Fibroblast of lung (primary cell): Measurements from ENCODE around the gene PLPP7. TPM values are rescaled to one million over a fixed set of nuclear protein-coding genes. Genes with fewer than 3 reads are reported as not detected.

ENCODE experiments used
- DNase-seq, 2 donors: peaks; one replicate each; pipeline versions ENCODE4 v3.0.0 to v3.0.0-alpha.2; 2010; ENCODE audit warnings: low read depth in 2 of 2
- H2AFZ ChIP-seq: 2 replicates; pipeline ENCODE4 v1.5.1; 2012; ENCODE audit warnings: low read length, control low read depth, inconsistent platforms
- H3K27ac ChIP-seq: 2 replicates; pipeline ENCODE4 v1.5.1; 2011; ENCODE audit warnings: low read length, control low read depth; ENCODE audit not compliant: insufficient read depth
- H3K27me3 ChIP-seq: 2 replicates; pipeline ENCODE4 v1.5.1; 2011; ENCODE audit warnings: mild to moderate bottlenecking, low read length; ENCODE audit not compliant: control insufficient read depth, insufficient read depth
- H3K36me3 ChIP-seq: 2 replicates; pipeline ENCODE4 v1.5.1; 2011; ENCODE audit warnings: low read length; ENCODE audit not compliant: control insufficient read depth, insufficient read depth
- H3K4me1 ChIP-seq: 2 replicates; pipeline ENCODE4 v1.5.1; 2011; ENCODE audit warnings: low read length; ENCODE audit not compliant: control insufficient read depth, insufficient read depth; ENCODE audit errors: extremely low read depth
- H3K4me2 ChIP-seq: 2 replicates; pipeline ENCODE4 v1.5.1; 2011; ENCODE audit warnings: low read length, control low read depth; ENCODE audit not compliant: insufficient read depth; ENCODE audit errors: extremely low read depth
- H3K4me3 ChIP-seq, 4 experiments: fragments of 200-600 bp in 1 of 4; sonication (generic) in 1 of 4; replicated peaks in 1 of 4; 2 replicates each; pipeline ENCODE4 v1.5.1; 2011 to 2016; ENCODE audit warnings: low read length in 4 of 4, low read depth in 3 of 4, mild to moderate bottlenecking in 3 of 4, control low read depth in 2 of 4, inconsistent platforms in 1 of 4, mixed read lengths in 1 of 4; ENCODE audit not compliant: insufficient read depth in 1 of 4; ENCODE audit errors: control extremely low read depth in 1 of 4
- H3K79me2 ChIP-seq: 2 replicates; pipeline ENCODE4 v1.5.1; 2012; ENCODE audit warnings: mild to moderate bottlenecking, low read length, inconsistent platforms; ENCODE audit not compliant: control insufficient read depth, insufficient read depth
- H3K9ac ChIP-seq: 2 replicates; pipeline ENCODE4 v1.5.1; 2011; ENCODE audit warnings: mild to moderate bottlenecking, low read length, control low read depth; ENCODE audit not compliant: insufficient read depth
- H3K9me3 ChIP-seq: 2 replicates; pipeline ENCODE4 v1.5.1; 2012; ENCODE audit warnings: low read depth, low read length; ENCODE audit not compliant: control insufficient read depth, insufficient read depth
- H4K20me1 ChIP-seq: 2 replicates; pipeline ENCODE4 v1.5.1; 2011; ENCODE audit warnings: low read length; ENCODE audit not compliant: control insufficient read depth, insufficient read depth; ENCODE audit errors: extremely low read depth
- CTCF ChIP-seq, 2 donors: IDR thresholded peaks in 1 of 2; conservative IDR thresholded peaks in 1 of 2; 1 replicate in 1 of 2; 2 replicates in 1 of 2; pipeline ENCODE4 v1.5.1; 2011 to 2012; ENCODE audit warnings: low read length in 2 of 2, control low read depth in 1 of 2, inconsistent platforms in 1 of 2, low read depth in 1 of 2, mild to moderate bottlenecking in 1 of 2
- EZH2 ChIP-seq: IDR thresholded peaks from 2 replicates; pipeline ENCODE4 v1.5.1; 2012; ENCODE audit warnings: low read length, control low read depth, mild to moderate bottlenecking; ENCODE audit errors: missing control alignments
- polyA plus RNA-seq, 2 donors: library from polyadenylated mRNA; depleted of rRNA in 1 of 2; stranded (reverse) in 1 of 2; unstranded in 1 of 2; fragments of >200 nt; gene quantifications; 2 replicates each; pipeline ENCODE4 v1.2.1, GENCODE V29; 2011 to 2012; ENCODE audit warnings: missing spikeins in 1 of 2
- total RNA-seq: library from RNA; depleted of rRNA; stranded (reverse); fragments of >200 nt; gene quantifications from 2 replicates; pipeline ENCODE4 v1.2.1, GENCODE V29; 2014

PLPP7 gene
- total and polyA plus RNA-seq, 2 donors (not counting 1 experiment from before 2014, with no cell fraction given): 3.0 to 9.4 TPM

- Histone ChIP-seq H3K4me1 (peaks cover 3% of the 10 kb centered on the region), H3K9ac (no peak overlapping the region), H4K20me1 (no peaks in the 10 kb centered on the region), H3K4me2 (no peak overlapping the region), H2AFZ (no peak overlapping the region), H3K27ac (no peak overlapping the region), H3K27me3 (no peaks in the 10 kb centered on the region), H3K79me2 (no peaks in the 10 kb centered on the region), H3K9me3 (no peaks in the 10 kb centered on the region), H3K36me3 (no peaks in the 10 kb centered on the region), H3K4me3 (no peak overlapping the region)
- no peak for TF ChIP-seq CTCF (conservative IDR thresholded peaks at IDR 0.05 in 1 of 2, IDR thresholded peaks at IDR 0.05 in 1 of 2; ENCODE audit: low read depth in 1 of 2, low read length in 2 of 2)
- no peak for TF ChIP-seq EZH2
- DNase-seq: no peak
Observed at GRCh38 chr9:131323629-131324028, 34.1 kb downstream of the PLPP7 start.

GRCh38 chr9:131324736-131325679 is 35.5 kb downstream of the PLPP7 start:
- TF ChIP-seq EZH2: no peak
- no peak for TF ChIP-seq CTCF (conservative IDR thresholded peaks at IDR 0.05 in 1 of 2, IDR thresholded peaks at IDR 0.05 in 1 of 2; ENCODE audit: low read depth in 1 of 2, low read length in 2 of 2)
- Histone ChIP-seq H3K4me2 (no peak overlapping the region), H3K9me3 (no peaks in the 10 kb centered on the region), H3K27ac (no peak overlapping the region), H3K79me2 (no peaks in the 10 kb centered on the region), H2AFZ (no peak overlapping the region), H3K4me1 (peaks cover 3% of the 10 kb centered on the region), H3K9ac (no peak overlapping the region), H3K27me3 (no peaks in the 10 kb centered on the region), H4K20me1 (no peaks in the 10 kb centered on the region), H3K4me3 (no peak overlapping the region), H3K36me3 (no peaks in the 10 kb centered on the region)
- no peak for DNase-seq

GRCh38 chr9:131329241-131329641 is 39.7 kb downstream of the PLPP7 start:
- Histone ChIP-seq H4K20me1 (no peaks in the 10 kb centered on the region), H3K9ac (no peak overlapping the region), H3K4me1 (peaks cover 3% of the 10 kb centered on the region), H3K9me3 (no peaks in the 10 kb centered on the region), H3K27ac (no peak overlapping the region), H3K79me2 (no peaks in the 10 kb centered on the region), H2AFZ (no peak overlapping the region), H3K36me3 (no peaks in the 10 kb centered on the region), H3K27me3 (no peaks in the 10 kb centered on the region), H3K4me3 (no peak overlapping the region), H3K4me2 (no peak overlapping the region)
- no peak for DNase-seq
- TF ChIP-seq EZH2 (no peak), CTCF (conservative IDR thresholded peaks at IDR 0.05 in 1 of 2, IDR thresholded peaks at IDR 0.05 in 1 of 2; ENCODE audit: low read depth in 1 of 2, low read length in 2 of 2) (no peak)
